ENCODE measurements around the gene SDC3. TPM values are rescaled to one million over a fixed set of nuclear protein-coding genes. Genes with fewer than 3 reads are reported as not detected.

SDC3 gene
- total and polyA plus RNA-seq, 2 of the 8 experiments (the other 6 are each of a cell fraction or from before 2014, with no cell fraction given), result 7.0 to 27.0 TPM

DNA sequence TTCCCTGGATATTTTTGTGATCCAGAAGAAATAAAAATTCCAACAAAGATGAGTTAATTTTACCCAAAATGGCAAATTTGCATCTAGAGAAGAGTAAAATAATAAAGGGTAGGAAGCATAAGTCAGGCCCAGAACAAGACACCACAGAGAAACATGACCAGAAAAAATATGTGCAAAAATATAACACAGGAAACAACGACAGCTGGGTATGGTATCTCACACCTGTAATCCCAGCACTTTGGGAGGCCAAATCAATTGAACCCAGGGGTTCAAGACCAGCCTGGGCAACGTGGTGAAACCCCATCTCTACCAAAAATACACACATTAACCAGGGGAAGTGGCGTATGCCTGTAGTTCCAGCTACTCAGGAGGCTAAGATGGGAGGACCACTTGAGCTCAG, 39.7 kb upstream of the SDC3 start:
- Histone ChIP-seq H2AFZ (ENCODE audit: low read length) (no peak overlapping the region), H3K56ac (replicated peaks; ENCODE audit: insufficient read length, low read depth, low read length) (no peak overlapping the region), H3K27me3 (replicated peaks in 1 of 4; ENCODE audit: control insufficient read depth in 3 of 4, extremely low read depth in 1 of 4, insufficient read depth in 3 of 4, low read length in 3 of 4) (no peaks in the 10 kb centered on the region), H4K20me1 (replicated peaks in 1 of 2; ENCODE audit: control insufficient read depth in 1 of 2, insufficient read depth in 2 of 2, low read length in 2 of 2) (peaks cover 0 to 12% of the 10 kb centered on the region in 2 experiments), H2BK5ac (ENCODE audit: low read depth, low read length) (no peak overlapping the region), H2BK15ac (ENCODE audit: low read length) (no peak overlapping the region), H3K4me1 (replicated peaks in 1 of 4; ENCODE audit: control insufficient read depth in 3 of 4, insufficient read depth in 4 of 4, low read length in 3 of 4) (no peaks in the 10 kb centered on the region), H3K14ac (ENCODE audit: insufficient read length) (no peak overlapping the region), H4K5ac (ENCODE audit: insufficient read length, low read depth, low read length) (no peak overlapping the region), H2BK20ac (ENCODE audit: low read length) (no peak overlapping the region), H4K8ac (ENCODE audit: extremely low read depth, insufficient read depth, low read length) (no peak overlapping the region), H2BK120ac (replicated peaks; ENCODE audit: low read depth, low read length) (no peak overlapping the region), H3K4me3 (ENCODE audit: extremely low read depth in 1 of 4, insufficient read depth in 2 of 4, low read depth in 3 of 4, low read length in 4 of 4) (no peak overlapping the region), H3K9me3 (ENCODE audit: insufficient read depth in 2 of 2, low read depth in 1 of 2, low read length in 1 of 2) (no peaks in the 10 kb centered on the region), H3K27ac (ENCODE audit: low read depth, low read length) (no peak overlapping the region), H2BK12ac (ENCODE audit: low read depth, low read length) (no peak overlapping the region), H3K4ac (replicated peaks; ENCODE audit: insufficient read length, low read depth, low read length) (no peak overlapping the region), H3K18ac (ENCODE audit: extremely low read depth, low read length) (no peak overlapping the region), H4K91ac (replicated peaks; ENCODE audit: insufficient read length, low read length) (no peak overlapping the region), H3K36me3 (ENCODE audit: control insufficient read depth in 2 of 4, insufficient read depth in 4 of 4, low read length in 3 of 4) (peaks cover 29 to 85% (median 66%) of the 10 kb centered on the region in 4 experiments), H3K23ac (ENCODE audit: insufficient read length) (no peak overlapping the region), H3K79me1 (ENCODE audit: low read depth, low read length) (no peaks in the 10 kb centered on the region), H2AK5ac (ENCODE audit: low read depth, low read length) (no peak overlapping the region), H3K9ac (replicated peaks in 1 of 4; ENCODE audit: extremely low read depth in 1 of 4, low read depth in 3 of 4, low read length in 3 of 4) (no peak overlapping the region), H3K23me2 (ENCODE audit: low read depth, low read length) (no peaks in the 10 kb centered on the region), H3K4me2 (ENCODE audit: insufficient read depth in 1 of 2, low read depth in 2 of 2, low read length in 2 of 2) (no peak overlapping the region), H3K79me2 (ENCODE audit: control insufficient read depth in 1 of 2, insufficient read depth in 2 of 2, low read length in 2 of 2) (peaks cover 0 to 12% of the 10 kb centered on the region in 2 experiments; a peak in 2 of 4 replicates)
- DNase-seq (ENCODE audit: low read depth in 1 of 2, low spot score in 2 of 2) (no peak), FAIRE-seq (no peak)
- WGBS, 2 experiments (ENCODE audit: extremely low coverage in 1 of 2, insufficient coverage in 1 of 2, insufficient read length in 1 of 2, insufficient replicate concordance in 2 of 2, low coverage in 1 of 2, low lambda C conversion rate in 2 of 2, missing lambda C conversion rate in 1 of 2), result 86% methylated on average over 3 of the region's 3 CpGs; no CpG with 5 or more reads in 1 of the 2 experiments
- ChIA-PET CTCF (ENCODE audit: partially characterized antibody) (interaction anchor here (1.2 kb wide), 1 partner anchor 20 kb away, joined by 3 read pairs; no protein-coding TSS in a partner anchor), POLR2A (ENCODE audit: partially characterized antibody) (interaction anchor here (0.6 kb wide), 1 partner anchor 328 kb away, joined by 3 read pairs; no protein-coding TSS in a partner anchor)
